ENCODE measurements around the gene GLIPR1L1. TPM values are rescaled to one million over a fixed set of nuclear protein-coding genes. Genes with fewer than 3 reads are reported as not detected.
A peak's percentile ranks its signal among the peaks of the same experiment; 100 is the strongest.

Gene GLIPR1L1
- total RNA-seq, 6 experiments from 2014 or later = not detected

DNA sequence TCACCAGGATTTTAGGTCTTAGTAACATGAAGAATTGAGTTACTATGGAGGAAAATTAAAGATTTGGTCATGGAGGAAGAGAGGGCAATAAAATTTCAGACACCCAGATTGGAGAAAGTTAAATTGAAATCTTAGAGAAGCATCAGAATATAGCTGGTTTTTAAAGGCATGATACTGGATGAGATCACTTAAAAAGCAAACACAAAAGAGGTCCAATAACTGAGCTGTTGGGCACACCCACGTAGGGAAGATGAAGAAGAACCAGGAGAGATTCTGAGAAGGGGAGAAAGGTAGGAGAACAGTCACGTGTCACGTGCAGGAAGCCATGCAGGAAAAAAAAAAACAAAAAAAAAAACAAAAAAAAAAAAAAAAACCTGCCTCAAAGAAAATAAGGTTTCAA lies 23.1 kb upstream of the GLIPR1L1 start:
- H3K27me3 Mint-ChIP-seq (ENCODE audit: insufficient read depth) = no peaks in the 10 kb centered on the region
- H3K9me3 Mint-ChIP-seq = no peaks in the 10 kb centered on the region
- no peak for DNase-seq
- no peak overlapping the region for H3K27ac Mint-ChIP-seq
- no peak overlapping the region for H3K4me3 Mint-ChIP-seq
- TF ChIP-seq CTCF (IDR thresholded peaks at IDR 0.05) = no peak
- H3K4me1 Mint-ChIP-seq (ENCODE audit: low read depth) = peaks cover 29% of the 10 kb centered on the region
- no peaks in the 10 kb centered on the region for H3K36me3 Mint-ChIP-seq (ENCODE audit: low read depth)

DNA sequence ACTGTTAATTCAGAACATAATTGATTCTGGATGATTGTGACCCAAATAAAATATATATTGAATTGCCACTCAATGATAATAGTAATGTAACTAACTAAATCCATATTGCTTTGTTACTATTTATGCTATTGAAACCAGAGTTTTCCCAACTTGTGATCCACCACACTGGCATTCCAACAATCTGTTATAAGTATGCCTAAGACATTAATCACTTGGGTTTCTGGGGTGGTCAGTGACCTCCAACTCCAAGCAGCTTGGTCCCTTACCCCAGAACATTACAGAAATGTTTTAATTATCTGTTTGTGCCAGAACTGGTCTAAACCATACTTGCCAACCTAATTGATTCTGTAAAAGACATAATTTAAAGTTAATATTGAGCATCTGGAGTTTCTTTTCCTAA lies 19.0 kb upstream of the GLIPR1L1 start:
- H3K36me3 Mint-ChIP-seq (ENCODE audit: low read depth) = no peaks in the 10 kb centered on the region
- H3K4me1 Mint-ChIP-seq (ENCODE audit: low read depth) = peaks cover 39% of the 10 kb centered on the region
- no peaks in the 10 kb centered on the region for H3K27me3 Mint-ChIP-seq (ENCODE audit: insufficient read depth)
- H3K27ac Mint-ChIP-seq = peak overlapping the region; percentile 56
- TF ChIP-seq CTCF (IDR thresholded peaks at IDR 0.05) = no peak
- peak overlapping the region; percentile 27; the same call in 1 of the 2 replicates for H3K4me3 Mint-ChIP-seq
- peak; percentile 68 for DNase-seq
- no peaks in the 10 kb centered on the region for H3K9me3 Mint-ChIP-seq

DNA sequence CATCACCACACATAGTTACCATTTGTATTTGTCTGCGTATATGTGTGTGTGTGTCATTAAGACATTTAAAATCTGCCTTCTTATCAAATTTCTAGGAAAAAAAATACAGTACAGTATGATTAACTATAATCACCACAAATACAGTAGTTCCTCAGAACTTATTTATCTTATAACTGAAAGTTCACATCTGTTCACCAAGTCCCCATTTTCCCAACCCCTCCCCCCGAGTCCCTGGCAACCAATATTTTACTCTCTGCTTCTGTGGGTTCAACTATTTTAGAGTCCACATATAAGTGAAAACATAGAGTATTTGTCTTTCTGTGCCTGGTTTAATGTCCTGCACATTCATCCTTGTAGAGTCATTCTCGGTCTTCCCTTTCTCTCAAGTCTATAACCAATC lies 16.7 kb upstream of the GLIPR1L1 start:
- Mint-ChIP-seq H3K27me3 (ENCODE audit: insufficient read depth) (no peaks in the 10 kb centered on the region), H3K36me3 (ENCODE audit: low read depth) (no peaks in the 10 kb centered on the region), H3K4me3 (no peak overlapping the region), H3K4me1 (ENCODE audit: low read depth) (peaks cover 46% of the 10 kb centered on the region), H3K27ac (no peak overlapping the region), H3K9me3 (no peaks in the 10 kb centered on the region)
- no peak for DNase-seq
- no peak for TF ChIP-seq CTCF (IDR thresholded peaks at IDR 0.05)

- Mint-ChIP-seq H3K9me3 (no peaks in the 10 kb centered on the region), H3K27ac (peak overlapping the region; percentile 84), H3K27me3 (ENCODE audit: insufficient read depth) (no peaks in the 10 kb centered on the region), H3K4me1 (ENCODE audit: low read depth) (peaks cover 25% of the 10 kb centered on the region), H3K36me3 (ENCODE audit: low read depth) (no peaks in the 10 kb centered on the region), H3K4me3 (peak overlapping the region; percentile 77)
- TF ChIP-seq CTCF (IDR thresholded peaks at IDR 0.05) = no peak
- DNase-seq = peak; percentile 70
These were observed 12.0 kb upstream of the GLIPR1L1 start for GRCh38 chr12:75322464-75322863.

DNA sequence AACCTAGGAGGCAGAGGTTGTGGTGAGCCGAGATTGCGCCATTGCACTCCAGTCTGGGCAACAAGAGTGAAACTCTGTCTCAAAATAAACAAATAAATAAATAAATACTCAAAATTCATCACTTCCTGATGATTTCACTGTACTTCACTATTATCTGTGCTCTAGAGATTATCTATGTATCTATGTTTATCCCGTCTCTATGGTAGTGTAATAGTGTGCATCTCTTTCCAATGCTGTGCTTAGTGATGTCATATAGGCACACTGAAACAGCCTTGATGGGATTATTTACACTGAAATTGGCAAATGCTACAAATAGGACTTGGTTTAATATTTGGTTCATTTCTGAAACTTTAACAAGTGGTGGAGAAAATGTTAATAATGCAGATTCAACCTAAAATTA lies 10.8 kb upstream of the GLIPR1L1 start:
- H3K27me3 Mint-ChIP-seq (ENCODE audit: insufficient read depth) = no peaks in the 10 kb centered on the region
- DNase-seq = peak; percentile 28
- H3K4me3 Mint-ChIP-seq = no peak overlapping the region

More for the DNA sequence above, 10.8 kb upstream of the GLIPR1L1 start:
- no peaks in the 10 kb centered on the region for H3K36me3 Mint-ChIP-seq (ENCODE audit: low read depth)
- 0 out of 2 replicates have a peak overlapping the region, but pooled peaks have one; percentile 12 for H3K27ac Mint-ChIP-seq
- H3K4me1 Mint-ChIP-seq (ENCODE audit: low read depth) = peaks cover 19% of the 10 kb centered on the region
- no peak for TF ChIP-seq CTCF (IDR thresholded peaks at IDR 0.05)
- H3K9me3 Mint-ChIP-seq = no peaks in the 10 kb centered on the region
